GM23338 (cell line): Measurements from ENCODE around the gene SLITRK1.

Source experiments
- CTCF ChIP-seq, 2 experiments: fragments of 200-600 bp in 1 of 2; sonication (generic) in 1 of 2; conservative IDR thresholded peaks; 2 replicates each; pipeline versions ENCODE4 v1.5.1 to v1.6.1; 2016 to 2017; ENCODE audit warnings: antibody characterized with exemption in 2 of 2, low read depth in 2 of 2, mild to moderate bottlenecking in 2 of 2, moderate library complexity in 1 of 2
- EZH2 ChIP-seq: fragments of 200-600 bp; sonication (generic); IDR thresholded peaks from one replicate; pipeline ENCODE4 v1.8.0; 2017; ENCODE audit warnings: antibody characterized with exemption, mild to moderate bottlenecking, low read depth; ENCODE audit not compliant: unreplicated experiment
- EZH2phosphoT487 ChIP-seq: fragments of 200-600 bp; sonication (generic); IDR thresholded peaks from one replicate; pipeline ENCODE4 v1.8.1; 2018; ENCODE audit warnings: antibody characterized with exemption; ENCODE audit not compliant: unreplicated experiment
- NANOG ChIP-seq: IDR thresholded peaks from 2 replicates; pipeline ENCODE4 v1.6.1; 2016; ENCODE audit warnings: antibody characterized with exemption, borderline replicate concordance
- POLR2AphosphoS5 ChIP-seq: IDR thresholded peaks from 2 replicates; pipeline ENCODE4 v1.6.1; 2016; ENCODE audit warnings: antibody characterized with exemption, low read depth

- TF ChIP-seq POLR2AphosphoS5 (no peak), CTCF (conservative IDR thresholded peaks at IDR 0.05; ENCODE audit: low read depth in 2 of 2) (no peak), NANOG (no peak), EZH2 (no peak), EZH2phosphoT487 (no peak)
These were observed 4.5 kb downstream of the SLITRK1 start for GRCh38 chr13:83877651-83878355.
